HG02885 (cell line): ENCODE data around the gene KDELR1.

Experiments used
- ATAC-seq: cut with Tn5 transposase; IDR thresholded peaks from one replicate; pipeline ENCODE4 v1.9.1; 2021; ENCODE audit warnings: mild to moderate bottlenecking; ENCODE audit not compliant: unreplicated experiment, poor library complexity

The KDELR1 gene

DNA sequence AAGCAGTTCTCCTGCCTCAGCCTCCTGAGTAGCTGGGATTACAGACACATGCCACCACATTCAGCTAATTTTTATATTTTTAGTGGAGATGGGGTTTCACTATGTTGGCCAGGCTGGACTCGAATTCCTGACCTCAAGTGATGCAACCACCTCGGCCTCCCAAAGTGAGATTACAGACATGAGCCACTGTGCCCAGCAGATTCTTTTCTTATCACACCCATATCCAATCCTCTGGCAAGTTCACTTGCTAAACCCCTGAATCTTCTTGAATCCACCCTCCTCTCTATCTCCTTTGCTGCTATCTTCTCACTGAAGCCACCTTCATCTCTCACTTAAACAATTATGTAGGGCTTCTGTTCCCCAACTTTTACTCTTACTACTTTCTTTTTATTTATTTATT, 45.2 kb downstream of the KDELR1 start:
- ATAC-seq, result no peak

GRCh38 chr19:48344892-48345291, 46.5 kb downstream of the KDELR1 start:
- ATAC-seq, result no peak

DNA sequence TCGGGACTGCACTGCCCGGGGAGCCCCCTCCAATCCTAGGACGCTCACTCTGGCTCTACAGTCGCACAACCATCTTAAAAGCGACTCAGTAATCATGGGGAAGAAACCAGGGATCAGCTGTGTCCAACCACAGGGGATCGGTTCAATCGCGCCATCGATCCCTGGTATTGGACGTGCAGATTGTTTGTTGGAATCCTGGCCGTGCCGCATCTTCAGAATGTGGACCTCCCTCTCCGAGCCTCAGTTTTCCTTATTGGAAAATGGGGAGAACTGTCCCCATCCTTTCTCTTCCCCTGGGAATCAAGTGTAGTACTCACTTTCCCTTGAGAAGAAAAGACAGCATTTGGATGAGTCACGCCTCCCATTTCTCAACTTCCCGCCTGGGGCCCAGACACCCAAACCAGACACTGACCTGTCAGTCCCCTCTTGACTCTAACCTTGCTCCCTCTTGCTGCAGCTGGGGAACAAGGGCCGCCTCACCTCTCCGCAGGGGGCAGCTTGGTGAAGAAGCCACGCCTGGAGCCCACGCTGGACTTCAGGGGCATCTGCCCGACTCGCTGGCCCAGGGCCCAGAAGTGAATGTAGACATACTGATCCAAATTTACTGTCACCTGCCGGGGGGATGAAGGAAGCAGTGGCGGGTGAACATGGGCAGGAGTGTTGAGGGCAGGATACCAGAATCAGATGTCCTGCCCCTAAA, 48.4 kb downstream of the KDELR1 start:
- no peak for ATAC-seq

GRCh38 chr19:48342414-48342738, 49.0 kb downstream of the KDELR1 start:
- ATAC-seq, result no peak

DNA sequence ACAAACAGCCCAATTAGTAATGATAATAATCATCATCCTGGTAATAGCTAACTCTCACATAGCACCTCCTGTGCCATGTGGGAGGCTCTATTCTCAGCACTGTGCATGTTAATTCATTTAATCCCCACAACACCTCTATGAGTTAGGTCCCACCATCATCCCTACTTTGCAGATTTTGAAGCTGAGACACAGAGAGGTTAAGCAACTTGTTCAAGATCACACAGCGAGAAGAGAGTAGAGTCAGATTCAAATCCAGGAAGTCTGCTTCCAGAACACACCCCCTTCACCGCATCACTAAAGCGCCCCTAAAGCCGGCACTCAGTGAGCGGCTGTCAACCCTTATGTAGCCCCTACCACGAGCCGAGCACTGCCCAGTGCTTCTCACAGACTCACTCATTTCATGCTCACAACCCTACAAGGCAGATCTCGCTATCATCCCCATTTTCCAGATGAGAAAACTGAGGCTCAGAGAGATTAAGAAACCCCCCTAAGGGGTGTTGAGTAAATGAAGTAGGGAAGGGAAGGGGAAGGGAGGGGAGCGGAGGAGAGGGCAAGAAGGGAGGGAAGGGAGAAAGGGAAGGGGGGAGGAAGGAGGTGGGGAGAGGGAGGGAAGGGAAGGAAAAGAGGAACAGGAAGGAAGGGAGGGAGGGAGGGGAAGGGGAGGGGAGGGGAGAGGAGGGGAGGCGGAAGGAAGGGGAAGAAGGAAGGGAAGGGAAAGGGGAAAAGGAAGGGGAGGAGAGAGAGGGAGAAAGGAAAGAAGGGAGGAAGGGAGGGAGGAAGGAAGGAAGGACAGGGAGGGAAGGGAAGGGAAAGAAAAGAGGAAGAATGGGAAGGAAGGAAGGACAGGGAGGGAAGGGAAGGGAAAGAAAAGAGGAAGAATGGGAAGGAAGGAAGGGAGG, 49.6 kb downstream of the KDELR1 start:
- ATAC-seq, result no peak

GRCh38 chr19:48340995-48341394, 50.4 kb downstream of the KDELR1 start:
- no peak for ATAC-seq

GRCh38 chr19:48338802-48339503, 52.4 kb downstream of the KDELR1 start:
- ATAC-seq, result no peak

- no peak for ATAC-seq
Measured at GRCh38 chr19:48338253-48338755, 53.0 kb downstream of the KDELR1 start.

DNA sequence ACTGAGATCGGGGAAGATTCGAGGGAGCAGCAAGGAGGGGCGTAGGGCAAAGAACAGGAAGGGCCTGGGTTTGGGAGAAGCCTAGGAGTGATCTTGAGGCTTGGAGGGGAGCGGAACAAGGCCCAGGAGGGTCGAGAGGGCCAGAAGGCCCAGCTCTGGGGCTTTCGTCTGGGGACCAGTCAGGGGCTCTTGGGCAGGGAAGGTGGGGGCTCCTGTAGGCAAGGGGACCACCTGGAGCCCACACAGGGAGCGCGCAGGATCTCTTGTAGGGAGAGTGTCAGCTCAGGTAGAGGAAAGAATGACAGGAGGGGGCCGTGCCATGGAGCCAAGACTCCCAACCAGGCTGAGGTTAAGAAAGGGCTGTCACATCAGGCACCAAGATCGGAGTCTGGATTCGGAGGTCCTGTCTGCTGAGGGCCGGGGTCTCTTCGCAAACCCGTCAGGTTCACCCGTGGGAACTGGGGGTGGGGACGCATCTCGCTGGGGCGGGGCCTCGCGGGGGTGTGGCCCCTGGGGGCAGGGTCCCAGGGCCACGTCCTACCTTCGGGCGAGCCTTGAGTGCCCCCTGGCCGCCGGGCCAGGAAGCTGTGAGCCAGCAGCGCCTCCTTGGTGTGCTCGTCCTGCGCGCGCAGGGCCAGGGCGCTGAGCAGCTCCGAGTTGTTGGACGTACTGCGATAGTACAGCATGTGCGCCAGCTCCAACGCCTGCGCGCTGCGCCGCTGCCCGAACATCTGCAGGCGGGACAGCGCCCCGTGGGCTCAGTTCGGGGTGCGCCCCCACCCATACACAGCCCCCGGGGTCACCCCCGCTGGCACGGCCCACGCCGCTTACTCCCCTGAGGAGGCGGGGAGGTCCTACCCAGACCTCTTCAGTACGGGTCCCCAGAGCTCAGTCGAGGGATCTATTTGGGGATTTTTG, 57.6 kb downstream of the KDELR1 start:
- ATAC-seq, result peak; percentile 62

GRCh38 chr19:48332662-48333466, 58.5 kb downstream of the KDELR1 start:
- peak; percentile 62 for ATAC-seq
